Chondrocyte (in vitro differentiated cells): Measurements from ENCODE around the gene UGT1A5. TPM values are rescaled to one million over a fixed set of nuclear protein-coding genes. Genes with fewer than 3 reads are reported as not detected.

Experiments used
- DNase-seq: peaks from one replicate; pipeline ENCODE4 v3.0.0; 2021; ENCODE audit warnings: mixed read lengths, low spot score
- H3K27ac Mint-ChIP-seq: one replicate; pipeline ENCODE4 v1.8.0; 2021; ENCODE audit warnings: mild to moderate bottlenecking, moderate library complexity, mixed read lengths; ENCODE audit not compliant: unreplicated experiment
- H3K27me3 Mint-ChIP-seq: 2 replicates; pipeline ENCODE4 v1.8.0; 2021; ENCODE audit warnings: low read depth, mixed read lengths
- H3K36me3 Mint-ChIP-seq: 2 replicates; pipeline ENCODE4 v1.8.0; 2021; ENCODE audit warnings: low read depth, mixed read lengths
- H3K4me1 Mint-ChIP-seq: 2 replicates; pipeline ENCODE4 v1.8.0; 2021; ENCODE audit warnings: low read depth, mild to moderate bottlenecking, mixed read lengths
- H3K4me3 Mint-ChIP-seq: one replicate; pipeline ENCODE4 v1.8.0; 2021; ENCODE audit warnings: mild to moderate bottlenecking, moderate library complexity, mixed read lengths; ENCODE audit not compliant: unreplicated experiment
- H3K9me3 Mint-ChIP-seq: 2 replicates; pipeline ENCODE4 v1.8.0; 2021; ENCODE audit warnings: low read depth, mixed read lengths
- total RNA-seq: library from RNA; stranded (reverse); gene quantifications from 3 replicates; pipeline ENCODE4 v1.2.1, GENCODE V29; 2021
- TF ChIP-seq, protein P1 (sequence below): fragments of 200-600 bp; sonication (generic); IDR thresholded peaks from 2 replicates; pipeline ENCODE4 v1.5.0; 2021; ENCODE audit warnings: antibody characterized with exemption, mild to moderate bottlenecking, moderate library complexity

UGT1A5 gene
- total RNA-seq, 1 donor from 2014 or later, result not detected

GRCh38 chr2:233680361-233681045, 32.2 kb upstream of the UGT1A5 start:
- Mint-ChIP-seq H3K36me3 (no peaks in the 10 kb centered on the region), H3K27me3 (no peaks in the 10 kb centered on the region), H3K27ac (no peak overlapping the region), H3K9me3 (peaks cover 6% of the 10 kb centered on the region), H3K4me3 (no peak overlapping the region), H3K4me1 (peaks cover 5% of the 10 kb centered on the region)
- no peak for DNase-seq
- TF ChIP-seq, protein P1, sequence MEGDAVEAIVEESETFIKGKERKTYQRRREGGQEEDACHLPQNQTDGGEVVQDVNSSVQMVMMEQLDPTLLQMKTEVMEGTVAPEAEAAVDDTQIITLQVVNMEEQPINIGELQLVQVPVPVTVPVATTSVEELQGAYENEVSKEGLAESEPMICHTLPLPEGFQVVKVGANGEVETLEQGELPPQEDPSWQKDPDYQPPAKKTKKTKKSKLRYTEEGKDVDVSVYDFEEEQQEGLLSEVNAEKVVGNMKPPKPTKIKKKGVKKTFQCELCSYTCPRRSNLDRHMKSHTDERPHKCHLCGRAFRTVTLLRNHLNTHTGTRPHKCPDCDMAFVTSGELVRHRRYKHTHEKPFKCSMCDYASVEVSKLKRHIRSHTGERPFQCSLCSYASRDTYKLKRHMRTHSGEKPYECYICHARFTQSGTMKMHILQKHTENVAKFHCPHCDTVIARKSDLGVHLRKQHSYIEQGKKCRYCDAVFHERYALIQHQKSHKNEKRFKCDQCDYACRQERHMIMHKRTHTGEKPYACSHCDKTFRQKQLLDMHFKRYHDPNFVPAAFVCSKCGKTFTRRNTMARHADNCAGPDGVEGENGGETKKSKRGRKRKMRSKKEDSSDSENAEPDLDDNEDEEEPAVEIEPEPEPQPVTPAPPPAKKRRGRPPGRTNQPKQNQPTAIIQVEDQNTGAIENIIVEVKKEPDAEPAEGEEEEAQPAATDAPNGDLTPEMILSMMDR, result no peak

GRCh38 chr2:233681521-233682099, 31.1 kb upstream of the UGT1A5 start, which contains the start of gene UGT1A7:
UGT1A7 (plus strand) TSS chr2:233681901; CDS start chr2:233681938, 37 bp downstream.
- no peak within 1 kb of the TSS for H3K27ac Mint-ChIP-seq
- no peak within 1 kb of the TSS for H3K4me3 Mint-ChIP-seq
- no peaks in the 10 kb centered on the region for H3K27me3 Mint-ChIP-seq
- H3K9me3 Mint-ChIP-seq, result peaks cover 2% of the 10 kb centered on the region
- TF ChIP-seq, protein P1, result no peak
- H3K4me1 Mint-ChIP-seq, result no peaks in the 10 kb centered on the region
- H3K36me3 Mint-ChIP-seq, result peaks cover 1% of the 10 kb centered on the region
- DNase-seq, result no peak

DNA sequence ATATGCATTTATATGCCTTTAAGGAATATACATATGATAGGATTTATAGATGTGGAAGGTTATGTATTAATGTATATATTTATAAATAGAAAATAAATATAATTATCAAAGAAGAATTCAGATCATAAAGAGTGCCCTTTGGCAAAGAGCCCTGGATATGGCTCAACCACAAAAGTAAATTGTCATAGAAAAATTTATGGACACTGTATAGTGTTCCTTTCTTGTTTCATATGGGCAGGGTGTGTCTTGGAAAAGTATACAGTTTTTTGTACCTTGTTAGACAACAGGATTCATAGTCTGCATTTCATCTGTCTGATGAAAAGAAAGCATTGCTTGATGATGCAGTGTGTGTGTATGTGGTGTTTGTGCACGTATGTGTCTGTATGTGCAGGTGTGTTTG, 28.1 kb upstream of the UGT1A5 start:
- Mint-ChIP-seq H3K4me3 (no peak overlapping the region), H3K36me3 (peaks cover 2% of the 10 kb centered on the region), H3K27me3 (no peaks in the 10 kb centered on the region), H3K4me1 (no peaks in the 10 kb centered on the region), H3K9me3 (no peaks in the 10 kb centered on the region), H3K27ac (no peak overlapping the region)
- DNase-seq, result no peak
- TF ChIP-seq, protein P1, result no peak

GRCh38 chr2:233686928-233687327, 25.8 kb upstream of the UGT1A5 start:
- TF ChIP-seq, protein P1, result no peak
- H3K36me3 Mint-ChIP-seq, result peaks cover 2% of the 10 kb centered on the region
- no peaks in the 10 kb centered on the region for H3K4me1 Mint-ChIP-seq
- DNase-seq, result no peak
- no peaks in the 10 kb centered on the region for H3K27me3 Mint-ChIP-seq
- H3K27ac Mint-ChIP-seq, result no peak overlapping the region
- no peak overlapping the region for H3K4me3 Mint-ChIP-seq
- H3K9me3 Mint-ChIP-seq, result no peaks in the 10 kb centered on the region

DNA sequence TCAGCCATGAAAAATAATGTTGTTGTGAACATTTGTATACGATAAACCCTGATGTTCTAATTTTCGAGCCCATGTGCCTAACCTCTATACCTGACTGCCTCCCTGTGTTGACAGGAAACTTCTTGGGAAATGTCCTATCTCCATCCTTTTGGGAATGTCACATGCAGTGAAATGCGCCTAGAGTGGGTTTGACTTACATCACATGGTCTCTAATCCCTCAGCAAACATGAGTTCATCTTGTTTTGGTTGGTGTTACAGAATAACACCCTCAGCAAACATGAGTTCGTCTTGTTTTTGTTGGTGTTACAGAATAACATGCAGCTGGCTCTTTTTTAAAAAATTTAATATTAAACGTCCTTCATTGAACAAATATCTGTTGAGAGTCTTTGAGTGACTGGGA, 24.4 kb upstream of the UGT1A5 start:
- Mint-ChIP-seq H3K4me1 (no peaks in the 10 kb centered on the region), H3K27me3 (no peaks in the 10 kb centered on the region), H3K36me3 (peaks cover 2% of the 10 kb centered on the region), H3K9me3 (no peaks in the 10 kb centered on the region), H3K27ac (no peak overlapping the region), H3K4me3 (no peak overlapping the region)
- TF ChIP-seq, protein P1, result no peak
- DNase-seq, result no peak
